Panc1 (cell line): Measurements from ENCODE around the gene SLC52A1.

ENCODE experiments used
- CTCF ChIP-seq: fragments of 450-650 bp; IDR thresholded peaks from 2 replicates; pipeline ENCODE4 v1.5.1; 2017; ENCODE audit warnings: mild to moderate bottlenecking
- POLR2AphosphoS5 ChIP-seq: IDR thresholded peaks from 2 replicates; pipeline ENCODE4 v1.6.1; 2012; ENCODE audit warnings: mild to moderate bottlenecking, low read depth, low read length, moderate library complexity
- REST ChIP-seq, 2 experiments: IDR thresholded peaks; 2 replicates each; pipeline ENCODE4 v1.6.1; 2011 to 2012; ENCODE audit warnings: low read depth in 2 of 2, control low read depth in 1 of 2, low read length in 1 of 2, mild to moderate bottlenecking in 1 of 2, moderate library complexity in 1 of 2; ENCODE audit not compliant: insufficient read depth in 1 of 2
- SIN3A ChIP-seq: IDR thresholded peaks from 2 replicates; pipeline ENCODE4 v1.6.1; 2012; ENCODE audit warnings: low read depth, mild to moderate bottlenecking, low read length, moderate library complexity, borderline replicate concordance; ENCODE audit not compliant: insufficient read depth

GRCh38 chr17:4998732-4999429 is 36.3 kb downstream of the SLC52A1 start:
- no peak for TF ChIP-seq CTCF
- no peak for TF ChIP-seq POLR2AphosphoS5
- no peak for TF ChIP-seq REST (IDR thresholded peaks at IDR 0.05; ENCODE audit: insufficient read depth in 1 of 2, low read depth in 2 of 2, low read length in 1 of 2)
- TF ChIP-seq SIN3A: no peak
